ENCODE measurements around the gene PDE6B.

DNA sequence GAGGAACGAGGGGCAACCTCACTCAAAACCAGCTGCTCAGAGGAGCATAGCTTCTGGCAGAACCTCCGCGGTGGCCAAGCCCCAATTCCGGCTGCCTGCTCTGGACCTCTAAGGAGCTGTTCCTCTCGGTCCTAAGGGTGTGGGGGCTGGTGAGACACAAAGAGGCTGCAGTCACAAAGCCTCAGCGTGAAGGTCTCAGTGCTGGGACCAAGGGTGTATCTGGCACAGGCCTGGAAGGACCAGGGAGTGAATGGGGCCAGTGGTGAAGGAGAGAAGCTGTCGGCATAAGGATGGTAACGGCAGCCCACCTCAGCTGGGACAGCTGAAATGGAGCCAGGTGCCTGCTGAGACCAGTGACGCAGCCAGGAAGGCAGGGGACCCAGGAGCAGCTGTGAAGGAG, 5.3 kb downstream of the PDE6B start:
- TF ChIP-seq, protein P1, sequence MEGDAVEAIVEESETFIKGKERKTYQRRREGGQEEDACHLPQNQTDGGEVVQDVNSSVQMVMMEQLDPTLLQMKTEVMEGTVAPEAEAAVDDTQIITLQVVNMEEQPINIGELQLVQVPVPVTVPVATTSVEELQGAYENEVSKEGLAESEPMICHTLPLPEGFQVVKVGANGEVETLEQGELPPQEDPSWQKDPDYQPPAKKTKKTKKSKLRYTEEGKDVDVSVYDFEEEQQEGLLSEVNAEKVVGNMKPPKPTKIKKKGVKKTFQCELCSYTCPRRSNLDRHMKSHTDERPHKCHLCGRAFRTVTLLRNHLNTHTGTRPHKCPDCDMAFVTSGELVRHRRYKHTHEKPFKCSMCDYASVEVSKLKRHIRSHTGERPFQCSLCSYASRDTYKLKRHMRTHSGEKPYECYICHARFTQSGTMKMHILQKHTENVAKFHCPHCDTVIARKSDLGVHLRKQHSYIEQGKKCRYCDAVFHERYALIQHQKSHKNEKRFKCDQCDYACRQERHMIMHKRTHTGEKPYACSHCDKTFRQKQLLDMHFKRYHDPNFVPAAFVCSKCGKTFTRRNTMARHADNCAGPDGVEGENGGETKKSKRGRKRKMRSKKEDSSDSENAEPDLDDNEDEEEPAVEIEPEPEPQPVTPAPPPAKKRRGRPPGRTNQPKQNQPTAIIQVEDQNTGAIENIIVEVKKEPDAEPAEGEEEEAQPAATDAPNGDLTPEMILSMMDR (IDR thresholded peaks at IDR 0.05 in 4 of 5, conservative IDR thresholded peaks at IDR 0.05 in 1 of 5) = no peak
- TF ChIP-seq POLR2A (IDR thresholded peaks at IDR 0.05) = no peak

Data from gastrocnemius medialis (tissue), 4 donors.